Activated CD4-positive, alpha-beta T cell treated with anti-CD3 and anti-CD28 coated beads, Interleukin-10, Interleukin-2, amounts not matched to agents 100 ng/mL and 50 ng/mL, durations not matched to agents 16 hours and 8 hours (primary cell): ENCODE results near the gene HSPA1L.
"Not testable (repeated sequence)": the region's sequence is repeated elsewhere in the genome, so short reads cannot be mapped to it uniquely, and the experiment has no call there.

ENCODE experiments used
- DNase-seq: peaks from one replicate; pipeline ENCODE4 v3.0.0-alpha.2; 2020

Gene HSPA1L

GRCh38 chr6:31811645-31812044, 3.4 kb downstream of the HSPA1L start:
- no peak for DNase-seq

DNA sequence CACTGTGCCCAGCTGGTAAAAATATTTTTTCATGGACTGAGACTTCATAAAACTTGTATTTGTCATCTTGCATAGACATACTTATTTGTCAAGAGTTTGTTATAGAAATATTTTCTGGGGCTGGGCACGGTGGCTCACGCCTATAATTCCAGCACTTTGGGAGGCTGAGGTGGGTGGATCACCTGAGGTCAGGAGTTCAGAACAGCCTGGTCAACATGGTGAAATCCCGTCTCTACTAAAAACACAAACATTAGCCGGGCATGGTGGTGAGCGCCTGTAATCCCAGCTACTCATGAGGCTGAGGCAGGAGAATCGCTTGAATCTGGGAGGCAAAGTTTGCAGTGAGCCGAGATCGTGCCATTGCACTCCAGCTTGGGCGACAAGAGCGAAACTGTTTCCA, 6.5 kb downstream of the HSPA1L start:
- DNase-seq: not testable (repeated sequence)

DNA sequence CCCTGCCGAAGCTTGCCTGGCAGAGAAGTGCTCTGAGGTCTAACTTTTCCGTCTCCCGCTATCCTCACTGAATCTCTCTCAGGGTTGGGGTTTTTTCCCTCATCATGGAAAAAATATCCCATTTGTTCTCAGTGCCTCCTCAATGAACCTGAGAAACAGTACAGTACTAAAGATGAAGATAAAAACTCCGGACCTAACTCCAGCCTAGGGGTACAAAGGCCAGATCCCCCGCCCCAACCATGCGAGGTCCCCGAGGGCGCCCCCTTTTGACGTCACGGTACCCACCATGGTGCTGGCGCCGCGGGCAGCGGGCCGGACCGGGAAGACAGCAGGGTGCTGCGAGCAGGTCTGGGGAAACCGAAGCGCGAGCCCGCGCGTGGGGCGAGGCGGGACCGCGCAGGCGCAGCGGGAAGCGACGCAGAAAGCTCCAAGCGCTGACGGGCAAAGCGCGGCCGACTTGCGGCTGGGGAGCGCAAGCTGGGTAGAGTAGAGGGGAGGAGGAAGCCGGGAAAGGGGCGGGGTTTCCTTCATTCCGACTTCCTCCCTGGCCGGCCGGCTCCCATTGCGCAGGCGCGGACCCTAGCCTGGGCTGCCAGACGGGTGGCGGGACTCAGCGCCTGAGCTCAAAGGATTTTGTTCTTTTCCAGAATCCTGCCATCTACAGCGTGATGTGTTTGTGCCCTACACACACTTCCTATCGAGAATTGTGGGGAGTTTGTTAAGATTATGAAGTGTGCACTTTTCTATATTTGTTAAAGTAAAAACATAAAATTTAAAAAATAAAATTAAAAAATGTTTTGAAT, 8.4 kb downstream of the HSPA1L start, which contains the start of gene LSM2:
Gene LSM2, minus strand, starts transcription at position 497 of the 803 bp plus-strand sequence. Its CDS starts 209 bp downstream, at position 288.
- DNase-seq: peak; percentile 98

DNA sequence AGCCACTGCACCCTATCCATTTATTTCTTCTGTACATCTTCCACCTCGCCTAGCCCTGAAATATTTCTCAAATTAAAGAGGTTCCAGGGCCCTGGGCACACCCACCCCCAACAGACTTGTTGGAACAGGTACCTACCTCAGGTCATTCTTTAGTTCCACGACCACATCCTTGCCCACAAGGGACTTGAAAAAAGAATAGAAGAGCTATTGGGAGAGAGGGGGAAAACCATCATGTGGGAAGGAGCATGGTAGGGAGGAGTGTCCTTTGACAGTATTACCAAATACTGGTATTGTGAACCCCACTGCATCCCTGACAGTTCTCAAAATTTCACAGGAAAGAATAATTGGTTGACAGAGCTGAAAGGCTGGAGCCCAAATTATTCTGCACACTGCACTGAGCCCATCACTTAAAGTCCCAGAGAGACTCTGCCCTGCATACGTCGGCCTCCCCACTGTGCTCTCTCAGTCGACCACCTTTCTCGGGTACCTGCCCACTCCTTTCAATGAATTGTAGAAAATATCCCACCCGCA, 9.1 kb downstream of the HSPA1L start:
- no peak for DNase-seq

GRCh38 chr6:31801031-31801927, 13.8 kb downstream of the HSPA1L start:
- not testable (repeated sequence) for DNase-seq

DNA sequence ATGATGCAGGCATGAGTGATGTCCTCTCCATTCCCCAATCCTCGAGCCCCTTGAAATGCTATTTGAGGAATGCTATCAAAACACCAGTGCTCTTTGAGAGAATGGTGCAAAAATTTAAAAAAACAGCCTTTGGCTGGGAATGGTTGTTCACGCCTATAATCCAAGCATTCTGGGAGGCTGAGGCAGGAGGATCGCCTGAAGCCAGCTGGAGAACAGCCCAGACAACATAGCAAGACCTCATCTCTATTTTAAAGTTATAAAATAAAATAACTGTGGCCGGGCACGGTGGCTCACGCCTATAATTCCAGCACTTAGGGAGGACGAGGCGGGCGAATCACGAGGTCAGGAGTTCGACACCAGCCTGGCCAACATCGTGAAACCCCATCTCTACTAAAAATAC, 15.3 kb downstream of the HSPA1L start:
- no peak for DNase-seq

DNA sequence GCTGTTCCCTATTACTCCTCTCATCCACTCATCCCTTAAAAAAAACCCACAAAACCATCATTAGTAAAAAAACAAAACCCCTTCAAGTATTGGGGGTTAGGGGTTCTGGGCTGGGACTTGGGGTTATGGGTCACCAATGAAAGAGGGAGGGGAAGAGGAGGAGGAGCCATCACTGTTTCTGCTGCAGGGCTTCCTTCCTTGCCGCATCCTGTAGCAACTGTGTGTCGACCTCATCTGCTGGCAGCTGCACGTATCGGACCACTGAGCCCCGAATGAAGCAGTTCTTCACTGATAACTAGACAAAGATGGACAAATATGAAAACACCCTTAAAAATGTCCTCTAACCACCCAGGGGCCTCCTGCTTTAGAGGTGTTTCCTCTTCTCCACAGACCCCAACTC, 17.5 kb downstream of the HSPA1L start:
- DNase-seq: peak; percentile 70

DNA sequence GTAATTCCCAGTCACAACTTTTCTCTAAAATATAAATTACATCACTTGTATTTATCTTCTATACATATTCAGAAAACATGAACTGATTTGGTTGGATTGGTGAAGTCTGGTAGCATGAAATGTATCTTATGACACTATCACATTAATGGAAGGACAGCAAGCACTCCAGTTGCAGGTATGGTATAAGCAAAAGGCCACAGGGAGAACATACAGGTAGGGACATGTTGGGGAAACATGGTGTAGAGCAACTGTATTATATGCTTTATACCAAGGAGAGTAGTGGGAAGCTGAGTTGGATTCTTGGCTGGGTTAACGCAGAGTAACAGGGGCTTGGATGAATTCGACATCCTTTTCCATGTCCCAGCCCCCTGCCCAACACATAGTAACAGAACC, 18.1 kb downstream of the HSPA1L start:
- no peak for DNase-seq

GRCh38 chr6:31795616-31796298, 19.3 kb downstream of the HSPA1L start, which contains the start of gene VARS1:
VARS1 (minus strand) TSS chr6:31795752; CDS start chr6:31795217, 535 bp downstream.
- DNase-seq: peak; percentile 93

GRCh38 chr6:31794866-31795615, 20.0 kb downstream of the HSPA1L start:
- DNase-seq: peak; percentile 13

GRCh38 chr6:31794294-31794865, 20.7 kb downstream of the HSPA1L start:
- DNase-seq: peak; percentile 34

DNA sequence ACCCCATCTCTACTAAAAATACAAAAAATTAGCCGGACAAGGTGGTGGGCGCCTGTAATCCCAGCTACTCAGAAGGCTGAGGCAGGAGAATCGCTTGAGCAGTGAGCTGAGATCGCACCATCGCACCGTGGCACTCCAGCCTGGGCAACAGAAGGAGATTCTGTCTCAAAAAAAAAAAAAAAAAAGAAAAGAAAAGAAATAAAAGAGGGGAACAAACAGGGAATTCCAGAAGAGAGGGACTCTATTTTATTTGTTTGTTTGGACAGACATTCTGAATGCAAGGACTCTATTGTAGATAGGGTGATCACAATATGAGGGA, 21.2 kb downstream of the HSPA1L start:
- not testable (repeated sequence) for DNase-seq

- DNase-seq: peak; percentile 49
These were observed 22.3 kb downstream of the HSPA1L start for GRCh38 chr6:31792761-31793171.

DNA sequence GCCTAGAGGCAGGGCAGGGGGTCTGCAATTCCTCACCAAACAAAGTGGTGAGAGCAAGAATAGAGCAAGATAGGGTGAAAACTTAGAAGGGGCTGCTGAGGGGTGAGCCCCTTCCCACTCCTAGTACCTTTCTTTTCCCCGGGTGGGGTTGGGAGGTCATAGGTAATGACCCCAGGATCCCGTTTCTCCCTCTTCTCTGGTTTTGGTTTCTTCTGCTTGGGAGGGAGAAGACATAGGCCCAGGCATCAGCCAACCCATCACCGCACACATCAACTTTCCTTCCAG, 23.1 kb downstream of the HSPA1L start:
- no peak for DNase-seq

- DNase-seq: peak; percentile 48
These were observed 23.6 kb downstream of the HSPA1L start for GRCh38 chr6:31791324-31792089.

GRCh38 chr6:31785475-31785874, 29.6 kb downstream of the HSPA1L start:
- no peak for DNase-seq

DNA sequence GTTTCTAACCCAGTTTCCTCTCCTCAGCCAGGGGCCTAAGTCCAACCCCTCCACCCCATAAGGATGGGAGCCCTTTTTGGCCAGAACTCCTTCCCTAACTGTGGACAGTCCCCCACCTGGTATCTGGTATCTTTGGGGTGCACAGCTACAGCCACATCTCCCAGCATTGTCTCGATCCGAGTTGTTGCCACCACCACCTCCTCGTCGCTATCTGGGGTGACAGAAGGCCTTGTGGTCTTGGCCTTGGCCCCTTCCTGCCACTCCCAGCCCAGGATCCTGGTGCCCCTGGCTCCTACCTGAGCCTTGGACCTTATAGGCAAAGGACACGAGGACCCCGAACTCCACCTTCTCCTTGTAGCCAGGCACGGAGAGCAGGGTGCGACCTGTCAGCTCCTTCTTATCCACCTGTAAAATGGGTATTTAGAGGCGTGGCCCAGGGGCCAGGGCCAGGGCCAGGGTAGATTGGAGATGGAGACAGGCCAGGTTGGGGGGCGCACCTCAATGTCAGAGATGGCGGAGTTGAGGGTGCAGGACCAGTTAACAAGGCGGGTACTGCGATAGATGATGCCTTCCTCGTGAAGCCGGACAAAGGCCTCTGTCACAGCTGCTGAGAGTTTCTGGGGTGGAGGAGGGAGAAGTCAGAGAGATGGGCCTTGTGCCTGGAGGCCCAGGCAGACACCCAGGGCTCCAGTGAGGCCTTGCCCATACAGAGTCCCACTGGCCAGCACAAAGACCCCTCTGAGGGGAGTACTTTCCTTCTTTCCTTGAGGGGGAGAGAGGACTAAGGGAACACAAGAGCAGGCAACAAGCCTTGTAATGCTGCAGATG, 30.8 kb downstream of the HSPA1L start:
- no peak for DNase-seq

DNA sequence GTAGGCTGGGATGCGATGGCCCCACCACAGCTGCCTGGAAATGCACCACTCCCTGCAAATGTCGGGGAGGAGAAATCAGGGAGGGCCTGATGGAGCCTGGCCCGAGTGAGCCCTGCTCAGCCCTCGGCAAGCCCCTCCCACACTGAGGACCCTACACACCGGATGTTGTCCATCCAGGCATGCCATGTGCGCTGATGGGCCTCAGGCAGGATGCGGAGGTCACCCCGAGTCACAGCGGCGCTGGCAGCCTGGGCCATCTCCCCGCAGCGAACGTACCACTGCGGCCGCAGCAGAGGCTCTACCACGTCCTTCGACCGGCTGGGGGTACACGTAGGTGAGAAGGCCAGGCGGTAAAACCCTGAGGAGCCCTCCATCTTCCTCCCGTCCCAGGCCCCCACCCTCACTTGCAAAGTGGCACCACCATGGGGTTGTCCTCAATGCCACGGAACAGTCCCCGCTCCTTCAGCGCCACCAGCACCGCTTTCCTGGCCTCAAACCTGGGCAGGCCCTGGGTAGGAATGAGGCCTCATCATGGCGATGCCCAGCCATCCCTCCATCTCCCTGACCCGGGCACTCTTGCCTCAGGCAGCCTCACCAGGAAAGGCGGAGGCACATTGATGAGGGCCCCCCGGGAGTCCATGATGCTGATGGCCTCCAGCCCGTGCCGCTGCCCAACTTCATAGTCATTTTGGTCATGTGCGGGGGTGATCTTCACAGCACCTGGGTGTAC, 32.8 kb downstream of the HSPA1L start:
- no peak for DNase-seq
